PC-3 (cell line): Measurements from ENCODE around the gene YIF1B. TPM values are rescaled to one million over a fixed set of nuclear protein-coding genes. Genes with fewer than 3 reads are reported as not detected.

Experiments used
- ATAC-seq: fragments of 200-7000 bp; cut with Tn5 transposase; 2 replicates; pipeline ENCODE4 v1.9.1; 2020; ENCODE audit warnings: mild to moderate bottlenecking, moderate library complexity
- BruUV-seq: library from RNA; stranded (reverse); fragments of 400-500 nt; replicated peaks from 2 replicates; lab custom pipeline; 2021; lab: Mats Ljungman, UMichigan
- CTCF ChIA-PET: fragments of 300-600 bp; sonication (Branson Sonifier 250); formaldehyde crosslinking; loops from one replicate; lab custom pipeline; 2022; ENCODE audit warnings: antibody characterized with exemption; lab: Charles Lee
- POLR2A ChIA-PET: fragments of 300-600 bp; sonication (Branson Sonifier 250); formaldehyde crosslinking; loops from one replicate; lab custom pipeline; 2022; ENCODE audit warnings: antibody characterized with exemption; ENCODE audit not compliant: unreplicated experiment; lab: Charles Lee
- DNase-seq: peaks from one replicate; pipeline ENCODE4 v3.0.0-alpha.2; 2015
- H2AFZ ChIP-seq: fragments of 300-600 bp; sonication (generic); 2 replicates; pipeline ENCODE4 v1.6.0; 2016; ENCODE audit warnings: antibody characterized with exemption, low read length
- H3F3A ChIP-seq: fragments of 300-600 bp; sonication (generic); one replicate; pipeline ENCODE4 v1.6.0; 2017; ENCODE audit warnings: antibody characterized with exemption, low read length, control low read depth, mild to moderate bottlenecking; ENCODE audit not compliant: unreplicated experiment
- H3K27ac ChIP-seq: fragments of 300-600 bp; sonication (generic); 2 replicates; pipeline ENCODE4 v1.5.1; 2016; ENCODE audit warnings: mild to moderate bottlenecking, low read length
- H3K27me3 ChIP-seq: fragments of 300-600 bp; sonication (generic); 2 replicates; pipeline ENCODE4 v1.6.1; 2016; ENCODE audit warnings: low read length, mixed read lengths
- H3K36me3 ChIP-seq: fragments of 300-600 bp; sonication (generic); 2 replicates; pipeline ENCODE4 v1.6.1; 2016; ENCODE audit warnings: low read depth, mixed run types, low read length, mixed read lengths
- H3K4me1 ChIP-seq: fragments of 300-600 bp; sonication (generic); 2 replicates; pipeline ENCODE4 v1.5.1; 2016; ENCODE audit warnings: low read length; ENCODE audit not compliant: insufficient read depth
- H3K4me2 ChIP-seq: fragments of 300-600 bp; sonication (generic); 2 replicates; pipeline ENCODE4 v1.6.0; 2016; ENCODE audit warnings: low read length
- H3K4me3 ChIP-seq: fragments of 300-600 bp; sonication (generic); 2 replicates; pipeline ENCODE4 v1.5.1; 2016; ENCODE audit warnings: mild to moderate bottlenecking, low read length, mixed read lengths
- H3K79me2 ChIP-seq: fragments of 300-600 bp; sonication (generic); 2 replicates; pipeline ENCODE4 v1.6.1; 2017; ENCODE audit warnings: low read length, mixed read lengths
- H3K9ac ChIP-seq: fragments of 300-600 bp; sonication (generic); 2 replicates; pipeline ENCODE4 v1.6.0; 2016; ENCODE audit warnings: mild to moderate bottlenecking, low read length
- H3K9me2 ChIP-seq: fragments of 300-600 bp; sonication (generic); replicated peaks from 2 replicates; pipeline ENCODE4 v1.6.1; 2016; ENCODE audit warnings: mixed run types, low read length, mixed read lengths
- H3K9me3 ChIP-seq: fragments of 300-600 bp; sonication (generic); 2 replicates; pipeline ENCODE4 v1.6.1; 2016; ENCODE audit warnings: low read length, mixed read lengths
- H4K20me1 ChIP-seq: fragments of 300-600 bp; sonication (generic); 2 replicates; pipeline ENCODE4 v1.6.1; 2016; ENCODE audit warnings: low read length, mixed read lengths
- EZH2 ChIP-seq: fragments of 300-600 bp; sonication (generic); IDR thresholded peaks from one replicate; pipeline ENCODE4 v1.6.1; 2017; ENCODE audit warnings: antibody characterized with exemption, mild to moderate bottlenecking, low read length; ENCODE audit not compliant: unreplicated experiment
- EZH2phosphoT487 ChIP-seq: fragments of 300-600 bp; sonication (generic); IDR thresholded peaks from 2 replicates; pipeline ENCODE4 v1.6.1; 2018; ENCODE audit warnings: mild to moderate bottlenecking, antibody characterized with exemption, low read length, borderline replicate concordance
- intact Hi-C: fragments of 100-400 bp; cut with micrococcal nuclease; formaldehyde crosslinking; loops from 2 replicates; pipeline ENCODE4 v1.9.0; 2023
- total RNA-seq: library from RNA; depleted of rRNA; stranded (reverse); fragments of >200 nt; gene quantifications from 2 replicates; pipeline ENCODE4 v1.2.3, GENCODE V29; 2014
- TF ChIP-seq, protein P1 (sequence below): fragments of 300-600 bp; sonication (generic); conservative IDR thresholded peaks from 2 replicates; pipeline ENCODE4 v1.5.1; 2017; ENCODE audit warnings: antibody characterized with exemption, low read depth, mild to moderate bottlenecking, low read length

The YIF1B gene
- total RNA-seq, 1 experiment from 2014 or later: 72.3 TPM

DNA sequence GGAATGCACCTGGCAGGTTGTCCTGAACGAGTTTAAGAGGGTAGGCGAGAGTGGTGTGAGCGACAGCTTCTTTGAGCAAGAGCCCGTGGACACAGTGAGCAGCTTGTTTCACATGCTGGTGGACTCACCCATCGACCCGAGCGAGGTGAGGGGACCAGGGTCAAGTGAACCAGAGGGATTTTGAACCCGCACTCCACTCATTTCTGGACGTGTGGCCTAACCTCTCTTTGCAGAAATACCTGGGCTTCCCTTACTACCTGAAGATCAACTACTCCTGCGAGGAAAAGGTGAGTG is 21.6 kb upstream of the YIF1B start:
- H3K27me3 ChIP-seq: no peaks in the 10 kb centered on the region
- DNase-seq (no peak), ATAC-seq (no peak)
- intact Hi-C loops: loop anchor here (5.0 kb wide), 1 partner anchor 50 kb away; the partner anchor contains the start of genes GGN and SPRED3
- peaks cover 4% of the 10 kb centered on the region; the same call in 1 of the 2 replicates for H3K4me1 ChIP-seq
- H3K79me2 ChIP-seq: no peaks in the 10 kb centered on the region
- TF ChIP-seq EZH2 (no peak), EZH2phosphoT487 (no peak)
- TF ChIP-seq, protein P1, sequence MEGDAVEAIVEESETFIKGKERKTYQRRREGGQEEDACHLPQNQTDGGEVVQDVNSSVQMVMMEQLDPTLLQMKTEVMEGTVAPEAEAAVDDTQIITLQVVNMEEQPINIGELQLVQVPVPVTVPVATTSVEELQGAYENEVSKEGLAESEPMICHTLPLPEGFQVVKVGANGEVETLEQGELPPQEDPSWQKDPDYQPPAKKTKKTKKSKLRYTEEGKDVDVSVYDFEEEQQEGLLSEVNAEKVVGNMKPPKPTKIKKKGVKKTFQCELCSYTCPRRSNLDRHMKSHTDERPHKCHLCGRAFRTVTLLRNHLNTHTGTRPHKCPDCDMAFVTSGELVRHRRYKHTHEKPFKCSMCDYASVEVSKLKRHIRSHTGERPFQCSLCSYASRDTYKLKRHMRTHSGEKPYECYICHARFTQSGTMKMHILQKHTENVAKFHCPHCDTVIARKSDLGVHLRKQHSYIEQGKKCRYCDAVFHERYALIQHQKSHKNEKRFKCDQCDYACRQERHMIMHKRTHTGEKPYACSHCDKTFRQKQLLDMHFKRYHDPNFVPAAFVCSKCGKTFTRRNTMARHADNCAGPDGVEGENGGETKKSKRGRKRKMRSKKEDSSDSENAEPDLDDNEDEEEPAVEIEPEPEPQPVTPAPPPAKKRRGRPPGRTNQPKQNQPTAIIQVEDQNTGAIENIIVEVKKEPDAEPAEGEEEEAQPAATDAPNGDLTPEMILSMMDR: no peak
- peak overlapping the region; percentile 98 for H3K4me2 ChIP-seq
- H3F3A ChIP-seq: no peaks in the 10 kb centered on the region
- POLR2A ChIA-PET: interaction anchor here (0.6 kb wide), 1 partner anchor 353 kb away, joined by 3 read pairs; no protein-coding TSS in a partner anchor
- no peaks in the 10 kb centered on the region for H3K9me3 ChIP-seq
- no peaks in the 10 kb centered on the region for H3K9me2 ChIP-seq
- BruUV-seq: TSS peak; percentile 60
- 0 out of 2 replicates have a peak overlapping the region, but pooled peaks have one; percentile 27 for H3K9ac ChIP-seq
- CTCF ChIA-PET: interaction anchor here (0.8 kb wide), 1 partner anchor 37 kb away, joined by 3 read pairs; the partner anchor contains the start of gene PSMD8
- H2AFZ ChIP-seq: peak overlapping the region; percentile 96
- H3K4me3 ChIP-seq: peak overlapping the region; percentile 91
- H3K36me3 ChIP-seq: no peaks in the 10 kb centered on the region
- no peak overlapping the region for H3K27ac ChIP-seq
- H4K20me1 ChIP-seq: no peaks in the 10 kb centered on the region

DNA sequence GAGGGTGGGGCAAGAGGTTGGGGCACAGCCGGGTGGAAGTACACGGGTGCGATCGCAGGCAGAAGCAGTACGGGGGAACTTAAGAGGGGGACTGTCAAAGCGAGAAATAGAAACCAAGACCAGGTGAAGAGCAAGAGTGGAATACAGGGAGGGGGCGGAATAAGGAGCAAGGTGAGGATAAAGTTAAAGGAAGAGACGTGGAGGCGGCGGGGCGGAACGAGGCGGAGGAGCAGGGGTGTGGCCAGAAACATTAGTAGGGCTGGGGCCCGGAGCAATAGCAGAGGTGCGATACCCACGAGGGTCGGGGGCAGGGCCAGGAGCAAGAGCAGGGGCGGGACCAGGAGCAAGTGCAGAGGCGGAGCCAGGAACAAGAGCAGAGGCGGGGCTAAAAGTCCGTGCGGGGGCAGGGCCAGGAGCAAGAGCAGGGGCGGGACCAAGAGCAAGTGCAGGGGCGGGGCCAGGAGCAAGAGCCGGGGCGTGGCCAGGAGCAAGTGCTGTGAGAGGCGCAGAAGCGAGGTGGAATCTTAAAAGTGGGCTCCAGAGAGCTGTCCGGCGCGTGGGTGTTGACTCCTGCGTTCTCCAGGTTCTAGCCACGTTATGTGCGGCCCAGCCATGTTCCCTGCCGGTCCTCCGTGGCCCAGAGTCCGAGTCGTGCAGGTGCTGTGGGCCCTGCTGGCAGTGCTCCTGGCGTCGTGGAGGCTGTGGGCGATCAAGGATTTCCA is 21.1 kb upstream of the YIF1B start:
- TF ChIP-seq EZH2phosphoT487 (no peak), EZH2 (no peak)
- TF ChIP-seq, protein P1: no peak
- H3K9me2 ChIP-seq: no peaks in the 10 kb centered on the region
- H3K27ac ChIP-seq: peak overlapping the region; percentile 64
- BruUV-seq: no TSS peak
- no peaks in the 10 kb centered on the region for H3F3A ChIP-seq
- H4K20me1 ChIP-seq: no peaks in the 10 kb centered on the region
- CTCF ChIA-PET: interaction anchor here (0.8 kb wide), 1 partner anchor 37 kb away, joined by 3 read pairs; the partner anchor contains the start of gene PSMD8
- POLR2A ChIA-PET: interaction anchor here (0.6 kb wide), 1 partner anchor 353 kb away, joined by 3 read pairs; no protein-coding TSS in a partner anchor
- DNase-seq: peak; percentile 91
- no peaks in the 10 kb centered on the region for H3K36me3 ChIP-seq
- H3K27me3 ChIP-seq: no peaks in the 10 kb centered on the region
- intact Hi-C loops: loop anchor here (5.0 kb wide), 1 partner anchor 51 kb away; the partner anchor contains the start of genes GGN and SPRED3
- peak overlapping the region; percentile 96 for H2AFZ ChIP-seq
- no peaks in the 10 kb centered on the region for H3K9me3 ChIP-seq
- no peaks in the 10 kb centered on the region for H3K79me2 ChIP-seq
- peak overlapping the region; percentile 72 for H3K9ac ChIP-seq
- peaks cover 4% of the 10 kb centered on the region; the same call in 1 of the 2 replicates for H3K4me1 ChIP-seq
- peak; percentile 65 for ATAC-seq
- H3K4me3 ChIP-seq: peak overlapping the region; percentile 91
- H3K4me2 ChIP-seq: peak overlapping the region; percentile 98
